Astrocyte of the cerebellum (primary cell): Measurements from ENCODE around the gene APOC4.
A peak's percentile ranks its signal among the peaks of the same experiment; 100 is the strongest.

Experiments used
- DNase-seq: peaks from one replicate; pipeline ENCODE4 v3.0.0-alpha.2; 2011; ENCODE audit warnings: low read depth
- H3K4me3 ChIP-seq: 2 replicates; pipeline ENCODE4 v1.5.1; 2011; ENCODE audit warnings: mild to moderate bottlenecking, low read depth, low read length, moderate library complexity
- in situ Hi-C: cut with HindIII; loops from 2 replicates; pipeline ENCODE4 v1.10.0; 2017; ENCODE audit warnings: low sequenced_read_pairs
- TF ChIP-seq, protein P1 (sequence below): IDR thresholded peaks from 2 replicates; pipeline ENCODE4 v1.5.1; 2012; ENCODE audit warnings: low read length, low read depth, moderate library complexity, mild to moderate bottlenecking; ENCODE audit errors: missing control alignments

Gene APOC4

DNA sequence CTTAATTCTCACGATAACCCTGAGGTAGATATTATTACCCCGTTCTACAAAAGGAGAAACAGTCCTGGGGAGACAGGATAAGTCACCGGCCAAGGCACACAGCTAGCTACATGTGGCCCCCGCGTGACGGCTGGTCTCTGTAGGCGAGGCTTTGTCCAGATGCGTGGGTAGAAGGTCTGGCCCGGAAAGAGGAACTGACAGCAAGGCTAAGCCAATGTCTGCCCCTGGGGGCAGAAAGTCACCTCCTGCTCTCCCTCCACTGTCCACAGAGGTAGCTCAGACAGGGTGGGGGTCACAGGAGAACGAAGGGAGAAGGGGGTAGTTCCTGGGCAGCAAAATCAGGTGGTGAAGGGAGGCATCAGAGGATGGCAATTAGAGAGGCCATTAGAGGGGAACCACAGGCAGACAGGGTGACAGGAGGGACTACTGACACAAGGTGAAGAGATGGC lies 1.8 kb downstream of the APOC4 start:
- in situ Hi-C loops: no loop called here
- H3K4me3 ChIP-seq: no peak overlapping the region
- TF ChIP-seq, protein P1, sequence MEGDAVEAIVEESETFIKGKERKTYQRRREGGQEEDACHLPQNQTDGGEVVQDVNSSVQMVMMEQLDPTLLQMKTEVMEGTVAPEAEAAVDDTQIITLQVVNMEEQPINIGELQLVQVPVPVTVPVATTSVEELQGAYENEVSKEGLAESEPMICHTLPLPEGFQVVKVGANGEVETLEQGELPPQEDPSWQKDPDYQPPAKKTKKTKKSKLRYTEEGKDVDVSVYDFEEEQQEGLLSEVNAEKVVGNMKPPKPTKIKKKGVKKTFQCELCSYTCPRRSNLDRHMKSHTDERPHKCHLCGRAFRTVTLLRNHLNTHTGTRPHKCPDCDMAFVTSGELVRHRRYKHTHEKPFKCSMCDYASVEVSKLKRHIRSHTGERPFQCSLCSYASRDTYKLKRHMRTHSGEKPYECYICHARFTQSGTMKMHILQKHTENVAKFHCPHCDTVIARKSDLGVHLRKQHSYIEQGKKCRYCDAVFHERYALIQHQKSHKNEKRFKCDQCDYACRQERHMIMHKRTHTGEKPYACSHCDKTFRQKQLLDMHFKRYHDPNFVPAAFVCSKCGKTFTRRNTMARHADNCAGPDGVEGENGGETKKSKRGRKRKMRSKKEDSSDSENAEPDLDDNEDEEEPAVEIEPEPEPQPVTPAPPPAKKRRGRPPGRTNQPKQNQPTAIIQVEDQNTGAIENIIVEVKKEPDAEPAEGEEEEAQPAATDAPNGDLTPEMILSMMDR: no peak
- DNase-seq: no peak

DNA sequence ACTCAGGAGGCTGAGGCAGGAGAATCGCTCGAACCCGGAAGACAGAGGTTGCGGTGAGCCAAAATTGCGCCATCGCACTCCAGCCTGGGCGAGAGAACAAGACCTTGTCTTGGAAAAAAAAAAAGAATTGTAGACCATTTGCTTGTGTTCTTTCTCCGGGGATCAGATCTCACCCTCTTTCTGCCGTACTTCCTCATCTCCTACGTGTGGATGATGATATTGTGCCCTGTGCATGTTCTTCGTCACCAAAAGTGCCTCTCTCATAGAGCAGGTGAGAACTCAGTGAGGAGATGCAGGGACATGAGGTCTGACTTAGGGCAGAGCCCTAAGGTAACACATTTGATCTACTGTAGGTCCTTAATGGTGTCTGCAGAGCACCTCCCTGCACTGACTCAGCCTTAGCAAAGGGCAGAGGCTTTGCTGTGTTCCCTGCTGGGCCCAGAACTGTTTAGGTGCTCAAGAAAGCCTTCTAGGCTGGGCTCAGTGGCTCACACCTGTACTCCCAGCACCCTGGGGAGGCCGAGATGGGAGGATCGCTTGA lies 5.1 kb downstream of the APOC4 start:
- DNase-seq: no peak
- in situ Hi-C loops: no loop called here
- TF ChIP-seq, protein P1: no peak
- H3K4me3 ChIP-seq: no peak overlapping the region

DNA sequence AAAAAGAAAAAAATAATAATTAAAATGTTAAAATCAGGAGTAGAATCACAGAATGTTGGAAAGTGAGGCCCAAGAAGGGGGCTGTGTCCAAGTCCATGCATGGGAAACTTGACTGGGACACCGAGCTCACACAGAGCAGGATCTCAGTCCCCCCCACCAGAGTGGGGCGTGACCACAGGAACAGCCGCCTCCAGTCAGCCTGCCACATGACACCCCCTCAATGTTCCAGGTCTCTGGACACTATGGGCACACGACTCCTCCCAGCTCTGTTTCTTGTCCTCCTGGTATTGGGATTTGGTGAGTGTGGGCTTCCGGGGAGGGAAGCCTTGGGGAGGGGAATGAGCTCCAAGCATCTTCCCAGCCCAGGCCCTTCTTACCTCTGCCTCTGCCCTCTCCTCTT lies 6.2 kb downstream of the APOC4 start:
- DNase-seq: no peak
- in situ Hi-C loops: no loop called here
- TF ChIP-seq, protein P1: no peak
- no peak overlapping the region for H3K4me3 ChIP-seq

DNA sequence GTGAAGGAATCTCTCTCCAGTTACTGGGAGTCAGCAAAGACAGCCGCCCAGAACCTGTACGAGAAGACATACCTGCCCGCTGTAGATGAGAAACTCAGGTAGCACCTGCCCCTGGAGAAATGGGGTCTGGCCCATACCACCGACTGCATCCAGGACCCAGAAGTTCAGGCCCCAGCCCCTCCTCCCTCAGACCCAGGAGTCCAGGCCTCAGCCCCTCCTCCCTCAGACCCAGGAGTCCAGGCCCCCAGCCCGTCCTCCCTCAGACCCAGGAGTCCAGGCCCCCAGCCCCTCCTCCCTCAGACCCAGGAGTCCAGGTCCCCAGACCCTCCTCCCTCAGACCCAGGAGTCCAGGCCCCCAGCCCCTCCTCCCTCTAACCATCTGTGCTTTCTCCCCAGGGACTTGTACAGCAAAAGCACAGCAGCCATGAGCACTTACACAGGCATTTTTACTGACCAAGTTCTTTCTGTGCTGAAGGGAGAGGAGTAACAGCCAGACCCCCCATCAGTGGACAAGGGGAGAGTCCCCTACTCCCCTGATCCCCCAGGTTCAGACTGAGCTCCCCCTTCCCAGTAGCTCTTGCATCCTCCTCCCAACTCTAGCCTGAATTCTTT lies 6.8 kb downstream of the APOC4 start:
- no peak for DNase-seq
- TF ChIP-seq, protein P1: no peak
- no peak overlapping the region for H3K4me3 ChIP-seq
- in situ Hi-C loops: no loop called here

DNA sequence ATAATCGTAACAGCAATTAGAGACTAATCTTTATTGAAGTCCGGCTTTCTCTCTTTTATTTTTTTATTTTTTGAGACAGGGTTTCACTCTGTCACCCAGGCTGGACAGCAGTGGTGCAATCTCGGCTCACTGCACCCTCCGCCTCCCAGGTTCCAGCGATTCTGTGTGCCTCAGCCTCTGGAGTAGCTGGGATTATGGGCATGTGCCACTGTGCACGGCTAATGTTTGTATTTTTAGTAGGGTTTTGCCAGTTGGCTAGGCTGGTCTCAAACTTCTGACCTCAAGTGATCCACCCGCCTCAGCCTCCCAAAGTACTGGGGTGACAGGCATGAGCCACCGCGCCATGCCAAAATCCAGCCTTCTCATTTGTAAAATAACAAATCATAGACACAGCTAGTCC lies 7.5 kb downstream of the APOC4 start:
- TF ChIP-seq, protein P1: no peak
- H3K4me3 ChIP-seq: no peak overlapping the region
- DNase-seq: no peak
- in situ Hi-C loops: no loop called here

DNA sequence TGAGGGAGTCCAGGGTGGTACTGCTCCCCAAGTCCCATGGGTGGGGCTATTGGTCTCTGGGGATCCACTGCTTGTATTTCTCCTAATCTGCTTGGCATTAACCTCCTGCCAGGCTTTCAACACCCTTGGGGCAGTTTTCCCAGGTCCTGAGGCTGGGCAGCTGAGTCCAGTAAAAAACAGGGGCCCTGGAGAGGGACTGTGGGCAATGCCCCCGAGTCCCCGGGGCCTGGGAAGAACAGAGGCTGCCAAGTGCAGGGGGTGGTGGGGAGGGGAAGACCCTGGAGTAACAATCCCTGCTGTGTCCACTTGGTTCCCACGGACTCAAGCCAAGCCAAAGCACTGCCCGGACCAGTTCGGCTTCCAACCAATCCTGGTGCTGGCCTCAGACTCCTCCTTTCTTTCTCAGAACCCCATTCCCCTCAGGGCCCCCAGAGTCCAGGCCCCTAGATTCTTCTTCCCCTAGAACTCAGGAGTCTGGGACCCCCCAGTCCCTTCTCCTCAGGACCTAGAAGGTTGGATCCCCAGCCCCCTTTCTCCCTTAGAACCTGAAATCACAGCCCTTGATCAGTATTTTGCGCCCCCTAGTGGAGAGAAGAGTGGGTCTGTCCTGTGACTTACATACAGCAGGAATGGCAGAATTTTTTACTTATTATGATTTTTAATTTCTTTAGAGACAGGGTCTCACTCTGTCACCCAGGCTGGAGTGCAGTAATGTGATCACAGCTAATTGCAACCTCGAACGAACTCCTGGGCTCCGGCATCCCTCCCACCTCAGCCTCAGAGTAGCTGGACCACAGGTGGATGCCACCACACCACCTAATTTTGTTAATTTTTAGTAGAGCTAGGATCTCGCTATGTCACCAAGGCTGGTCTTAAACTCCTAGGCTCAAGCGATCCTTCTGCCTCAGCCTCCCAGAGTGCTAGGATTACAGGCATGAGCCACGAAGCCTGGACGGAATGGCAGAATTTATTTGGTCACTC lies 9.4 kb downstream of the APOC4 start:
- TF ChIP-seq, protein P1: peak; percentile 83
- peak; percentile 74 for DNase-seq
- H3K4me3 ChIP-seq: no peak overlapping the region
- in situ Hi-C loops: loop anchor here (5.0 to 10.0 kb wide), 2 partner anchors 39 to 217 kb away; partner anchors contain the start of gene APOC1
